ENCODE results near the gene SCARB1. TPM values are rescaled to one million over a fixed set of nuclear protein-coding genes. Genes with fewer than 3 reads are reported as not detected.

SCARB1 gene
- total and polyA plus RNA-seq, 9 of the 15 experiments (the other 6 are each of a cell fraction or from before 2014, with no cell fraction given): 0.56 to 157 (median 52.8) TPM

DNA sequence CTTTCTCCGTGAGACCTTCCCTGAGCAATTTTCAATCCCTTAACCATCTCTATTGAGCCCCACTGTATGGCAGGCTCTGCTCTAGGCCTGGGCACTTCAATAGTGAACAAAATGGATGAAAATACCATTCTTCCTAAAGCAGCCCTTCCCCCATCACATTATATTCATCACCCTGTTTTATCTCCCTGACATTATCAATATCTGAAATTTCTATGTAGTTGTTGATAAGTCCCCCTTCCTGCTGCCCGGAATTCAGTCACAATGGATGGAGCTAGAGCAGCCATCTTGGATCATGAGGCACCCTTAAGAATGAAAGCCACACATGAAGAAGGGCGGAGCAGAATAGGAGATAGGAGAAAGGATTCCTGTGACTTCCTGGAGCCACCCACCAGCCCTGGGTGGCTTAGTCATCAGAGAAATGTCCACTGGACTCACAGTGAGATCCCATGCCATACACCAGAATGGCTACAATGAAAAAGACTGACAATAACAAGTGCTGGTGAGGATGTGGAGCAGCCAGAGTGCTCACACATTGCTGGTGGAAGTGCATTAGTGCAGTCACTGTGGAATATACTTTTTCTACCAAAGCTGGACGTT is 33.9 kb downstream of the SCARB1 start (continued):
- TF ChIP-seq, protein P1, sequence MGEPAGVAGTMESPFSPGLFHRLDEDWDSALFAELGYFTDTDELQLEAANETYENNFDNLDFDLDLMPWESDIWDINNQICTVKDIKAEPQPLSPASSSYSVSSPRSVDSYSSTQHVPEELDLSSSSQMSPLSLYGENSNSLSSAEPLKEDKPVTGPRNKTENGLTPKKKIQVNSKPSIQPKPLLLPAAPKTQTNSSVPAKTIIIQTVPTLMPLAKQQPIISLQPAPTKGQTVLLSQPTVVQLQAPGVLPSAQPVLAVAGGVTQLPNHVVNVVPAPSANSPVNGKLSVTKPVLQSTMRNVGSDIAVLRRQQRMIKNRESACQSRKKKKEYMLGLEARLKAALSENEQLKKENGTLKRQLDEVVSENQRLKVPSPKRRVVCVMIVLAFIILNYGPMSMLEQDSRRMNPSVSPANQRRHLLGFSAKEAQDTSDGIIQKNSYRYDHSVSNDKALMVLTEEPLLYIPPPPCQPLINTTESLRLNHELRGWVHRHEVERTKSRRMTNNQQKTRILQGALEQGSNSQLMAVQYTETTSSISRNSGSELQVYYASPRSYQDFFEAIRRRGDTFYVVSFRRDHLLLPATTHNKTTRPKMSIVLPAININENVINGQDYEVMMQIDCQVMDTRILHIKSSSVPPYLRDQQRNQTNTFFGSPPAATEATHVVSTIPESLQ (CRISPR knock-in tag; IDR thresholded peaks at IDR 0.05): no peak
- TF ChIP-seq CBFA2T3 (IDR thresholded peaks at IDR 0.05) (no peak), CEBPG (CRISPR knock-in tag; IDR thresholded peaks at IDR 0.05) (no peak), CEBPG (tag; conservative IDR thresholded peaks at IDR 0.05 in 1 of 2, IDR thresholded peaks at IDR 0.05 in 1 of 2) (no peak; a peak in 1 of 4 replicates), PTBP1 (IDR thresholded peaks at IDR 0.05; ENCODE audit: low read depth, low read length) (peak; percentile 17), PTTG1 (tag; IDR thresholded peaks at IDR 0.05; ENCODE audit: low read depth) (no peak), TRIM28 (IDR thresholded peaks at IDR 0.05) (peak; percentile 80), ETV5 (CRISPR knock-in tag; IDR thresholded peaks at IDR 0.05; ENCODE audit: low read depth) (no peak), WHSC1 (IDR thresholded peaks at IDR 0.05; ENCODE audit: low read length) (no peak), HLTF (IDR thresholded peaks at IDR 0.05) (peak; percentile 87), ZNF507 (tag; conservative IDR thresholded peaks at IDR 0.05) (no peak), ZFP36 (IDR thresholded peaks at IDR 0.05; ENCODE audit: low read depth, low read length, partially characterized antibody) (peak; percentile 29), TCF7L2 (IDR thresholded peaks at IDR 0.05; ENCODE audit: low read depth, low read length) (no peak), DMBX1 (CRISPR knock-in tag; IDR thresholded peaks at IDR 0.05; ENCODE audit: borderline replicate concordance) (no peak), TRIM24 (IDR thresholded peaks at IDR 0.05) (0 out of 4 replicates have a peak, but pooled peaks of 1 of the 2 experiments have one; percentile 27), HSF4 (CRISPR knock-in tag; IDR thresholded peaks at IDR 0.05; ENCODE audit: borderline replicate concordance) (no peak), HOXB6 (CRISPR knock-in tag; IDR thresholded peaks at IDR 0.05; ENCODE audit: borderline replicate concordance) (no peak), ZNF77 (CRISPR knock-in tag; IDR thresholded peaks at IDR 0.05) (no peak), THRAP3 (IDR thresholded peaks at IDR 0.05; ENCODE audit: borderline replicate concordance) (no peak), CXXC5 (CRISPR knock-in tag; IDR thresholded peaks at IDR 0.05) (no peak)
- TF ChIP-seq, protein P2, sequence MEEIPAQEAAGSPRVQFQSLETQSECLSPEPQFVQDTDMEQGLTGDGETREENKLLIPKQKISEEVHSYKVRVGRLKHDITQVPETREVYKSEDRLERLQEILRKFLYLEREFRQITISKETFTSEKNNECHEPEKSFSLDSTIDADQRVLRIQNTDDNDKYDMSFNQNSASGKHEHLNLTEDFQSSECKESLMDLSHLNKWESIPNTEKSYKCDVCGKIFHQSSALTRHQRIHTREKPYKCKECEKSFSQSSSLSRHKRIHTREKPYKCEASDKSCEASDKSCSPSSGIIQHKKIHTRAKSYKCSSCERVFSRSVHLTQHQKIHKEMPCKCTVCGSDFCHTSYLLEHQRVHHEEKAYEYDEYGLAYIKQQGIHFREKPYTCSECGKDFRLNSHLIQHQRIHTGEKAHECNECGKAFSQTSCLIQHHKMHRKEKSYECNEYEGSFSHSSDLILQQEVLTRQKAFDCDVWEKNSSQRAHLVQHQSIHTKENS (CRISPR knock-in tag; IDR thresholded peaks at IDR 0.05): no peak
- TF ChIP-seq, protein P3, sequence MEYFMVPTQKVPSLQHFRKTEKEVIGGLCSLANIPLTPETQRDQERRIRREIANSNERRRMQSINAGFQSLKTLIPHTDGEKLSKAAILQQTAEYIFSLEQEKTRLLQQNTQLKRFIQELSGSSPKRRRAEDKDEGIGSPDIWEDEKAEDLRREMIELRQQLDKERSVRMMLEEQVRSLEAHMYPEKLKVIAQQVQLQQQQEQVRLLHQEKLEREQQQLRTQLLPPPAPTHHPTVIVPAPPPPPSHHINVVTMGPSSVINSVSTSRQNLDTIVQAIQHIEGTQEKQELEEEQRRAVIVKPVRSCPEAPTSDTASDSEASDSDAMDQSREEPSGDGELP (CRISPR knock-in tag; IDR thresholded peaks at IDR 0.05; ENCODE audit: borderline replicate concordance): no peak
- TF ChIP-seq, protein P4, sequence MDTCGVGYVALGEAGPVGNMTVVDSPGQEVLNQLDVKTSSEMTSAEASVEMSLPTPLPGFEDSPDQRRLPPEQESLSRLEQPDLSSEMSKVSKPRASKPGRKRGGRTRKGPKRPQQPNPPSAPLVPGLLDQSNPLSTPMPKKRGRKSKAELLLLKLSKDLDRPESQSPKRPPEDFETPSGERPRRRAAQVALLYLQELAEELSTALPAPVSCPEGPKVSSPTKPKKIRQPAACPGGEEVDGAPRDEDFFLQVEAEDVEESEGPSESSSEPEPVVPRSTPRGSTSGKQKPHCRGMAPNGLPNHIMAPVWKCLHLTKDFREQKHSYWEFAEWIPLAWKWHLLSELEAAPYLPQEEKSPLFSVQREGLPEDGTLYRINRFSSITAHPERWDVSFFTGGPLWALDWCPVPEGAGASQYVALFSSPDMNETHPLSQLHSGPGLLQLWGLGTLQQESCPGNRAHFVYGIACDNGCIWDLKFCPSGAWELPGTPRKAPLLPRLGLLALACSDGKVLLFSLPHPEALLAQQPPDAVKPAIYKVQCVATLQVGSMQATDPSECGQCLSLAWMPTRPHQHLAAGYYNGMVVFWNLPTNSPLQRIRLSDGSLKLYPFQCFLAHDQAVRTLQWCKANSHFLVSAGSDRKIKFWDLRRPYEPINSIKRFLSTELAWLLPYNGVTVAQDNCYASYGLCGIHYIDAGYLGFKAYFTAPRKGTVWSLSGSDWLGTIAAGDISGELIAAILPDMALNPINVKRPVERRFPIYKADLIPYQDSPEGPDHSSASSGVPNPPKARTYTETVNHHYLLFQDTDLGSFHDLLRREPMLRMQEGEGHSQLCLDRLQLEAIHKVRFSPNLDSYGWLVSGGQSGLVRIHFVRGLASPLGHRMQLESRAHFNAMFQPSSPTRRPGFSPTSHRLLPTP (IDR thresholded peaks at IDR 0.05; ENCODE audit: borderline replicate concordance, extremely low read depth, insufficient read length): no peak
